ENCODE data around the gene IMPDH1.

IMPDH1 gene

DNA sequence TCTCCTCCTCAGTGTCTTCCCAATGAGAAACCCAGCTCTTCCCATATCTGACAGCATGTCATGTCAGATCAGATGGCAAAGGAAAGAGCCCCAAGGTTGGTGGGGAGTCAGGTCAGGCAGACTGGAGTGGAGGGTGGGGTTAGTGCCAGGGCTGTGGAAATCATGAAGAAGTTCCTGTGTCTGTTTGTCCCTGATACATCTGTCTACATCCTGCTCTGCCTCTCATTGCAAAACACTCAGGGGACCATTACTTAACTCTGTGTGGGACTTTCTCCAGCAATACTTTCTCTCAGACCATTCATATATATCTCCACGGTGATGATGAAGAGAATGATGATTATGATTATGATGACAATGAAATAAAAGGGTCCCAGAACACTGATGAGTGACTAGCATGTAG, 51.5 kb downstream of the IMPDH1 start:
- DNase-seq: no peak

DNA sequence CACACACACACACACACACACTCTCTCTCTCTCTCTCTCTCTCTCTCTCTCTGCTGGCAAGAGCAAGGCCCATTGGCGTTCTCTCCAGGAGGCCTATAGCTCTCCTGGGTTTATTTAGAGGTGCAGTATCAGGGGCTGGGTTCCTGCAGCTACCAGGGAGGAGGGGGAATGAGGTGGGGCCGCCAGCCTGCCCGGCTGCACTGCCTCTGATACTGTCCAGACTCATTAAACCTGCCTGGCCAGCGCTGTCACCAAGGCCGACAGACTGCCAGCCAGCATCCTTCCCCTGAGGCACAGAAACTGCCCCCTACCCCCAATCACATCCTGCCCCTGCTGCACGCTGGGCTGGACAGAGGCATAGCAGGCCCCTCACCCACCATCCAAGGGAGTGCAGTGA, 52.6 kb downstream of the IMPDH1 start:
- no peak for DNase-seq

DNA sequence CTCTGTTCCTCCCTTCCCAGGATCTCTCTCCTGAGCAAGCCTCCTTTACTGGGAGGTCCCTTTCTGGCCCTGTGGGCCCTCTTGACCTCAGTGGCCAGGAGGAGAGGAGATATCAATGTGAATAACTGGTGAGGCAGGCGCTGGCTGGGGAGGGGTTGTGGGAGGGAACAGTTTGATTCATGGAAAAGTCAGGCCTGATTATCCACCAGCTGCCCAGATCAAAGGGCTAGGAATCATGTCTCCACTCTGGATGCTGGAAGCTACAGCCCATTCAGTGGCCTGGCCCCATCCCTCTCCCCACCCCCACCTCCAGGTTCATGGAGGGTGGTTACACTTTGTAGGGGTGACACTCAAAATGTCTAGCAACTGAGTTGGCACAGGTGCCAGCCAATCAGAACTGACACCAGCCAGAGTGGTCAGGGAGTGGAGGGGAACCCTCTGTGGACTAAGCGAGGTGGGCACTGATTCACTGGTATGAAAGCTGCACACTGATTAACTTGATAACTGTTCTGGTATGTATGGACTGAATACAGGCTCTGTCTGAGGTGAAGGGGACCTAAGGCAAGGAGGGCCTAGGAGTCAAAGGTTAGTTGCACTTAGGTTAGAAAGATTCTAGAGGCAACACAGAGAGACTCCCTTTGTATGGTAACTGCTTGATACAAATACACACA, 53.1 kb downstream of the IMPDH1 start:
- DNase-seq: no peak

DNA sequence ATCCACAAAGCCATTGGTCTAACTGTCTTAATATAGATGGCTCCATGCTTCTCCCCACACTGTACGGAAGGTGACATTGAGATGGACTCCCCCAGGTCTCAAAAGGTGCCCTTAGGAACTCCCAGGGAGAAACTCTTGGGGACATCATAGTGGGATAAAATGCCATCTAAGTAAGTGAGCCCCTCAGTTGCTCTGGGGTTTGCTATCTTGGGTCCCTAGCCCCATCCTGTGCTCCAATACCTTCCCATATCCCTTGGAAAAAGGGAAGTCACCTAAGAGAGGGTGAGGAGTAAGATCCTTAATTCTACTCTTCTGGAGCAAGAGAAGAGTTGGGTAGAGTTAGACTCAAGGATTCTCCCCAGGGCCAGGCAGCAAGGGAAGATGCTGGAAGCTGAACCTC, 56.2 kb downstream of the IMPDH1 start:
- DNase-seq: no peak

DNA sequence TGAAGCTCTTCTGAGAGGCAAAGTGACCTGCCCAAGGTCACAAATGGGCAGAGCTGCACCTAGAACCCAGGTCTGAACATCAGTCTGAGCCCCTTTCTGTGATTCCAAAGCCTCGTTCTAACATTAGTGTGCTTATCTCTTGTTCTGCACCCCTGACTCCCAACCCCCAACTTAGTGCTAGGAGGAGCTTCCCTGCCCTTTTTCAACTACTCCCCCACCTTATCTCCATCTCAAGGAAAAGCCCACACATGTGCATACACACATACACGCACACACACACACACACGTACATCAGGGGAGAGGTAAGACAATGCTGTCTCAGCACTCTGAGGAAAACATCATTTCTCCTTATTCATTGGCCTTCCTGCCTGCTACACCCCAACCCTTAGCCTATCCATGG, 56.6 kb downstream of the IMPDH1 start:
- no peak for DNase-seq

DNA sequence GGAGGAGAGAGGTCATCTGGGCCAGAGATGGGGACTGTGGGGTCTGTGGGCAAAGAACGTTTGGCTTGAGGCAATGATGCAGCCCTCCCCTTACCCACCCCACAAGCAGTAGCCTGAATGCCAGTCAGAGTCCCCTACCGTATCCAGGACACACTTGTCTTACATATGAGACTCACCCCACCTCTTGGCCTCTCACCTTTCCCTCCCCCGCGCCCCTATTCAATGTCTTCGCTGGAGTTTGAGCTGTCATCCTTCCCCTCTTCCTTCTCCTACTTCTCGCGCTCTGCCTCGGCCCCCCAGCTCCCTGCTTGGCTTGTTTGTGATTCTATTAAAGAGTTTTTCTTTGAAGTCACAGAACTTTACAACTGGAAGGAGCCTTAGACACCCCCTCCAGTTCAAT, 57.1 kb downstream of the IMPDH1 start:
- no peak for DNase-seq

DNA sequence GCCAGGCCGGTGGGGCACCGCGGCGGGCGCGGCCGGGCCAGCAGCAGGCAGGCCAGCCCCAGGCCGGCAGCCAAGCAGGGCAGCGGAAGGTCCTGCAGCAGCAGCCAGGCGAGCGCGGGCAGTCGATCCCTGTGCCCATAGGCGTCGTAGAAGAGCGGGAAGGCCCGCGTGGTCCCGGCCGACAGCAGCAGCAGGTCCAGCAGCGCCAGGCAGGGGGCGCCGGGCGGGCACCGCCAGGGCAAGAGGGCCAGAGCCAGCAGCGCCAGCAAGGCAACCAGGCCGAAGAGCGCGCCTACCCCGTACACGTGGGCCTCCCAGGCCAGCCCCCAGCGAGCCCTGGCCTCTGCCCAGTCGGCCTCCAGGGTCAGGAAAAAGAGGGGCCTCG, 57.6 kb downstream of the IMPDH1 start:
- no peak for DNase-seq

DNA sequence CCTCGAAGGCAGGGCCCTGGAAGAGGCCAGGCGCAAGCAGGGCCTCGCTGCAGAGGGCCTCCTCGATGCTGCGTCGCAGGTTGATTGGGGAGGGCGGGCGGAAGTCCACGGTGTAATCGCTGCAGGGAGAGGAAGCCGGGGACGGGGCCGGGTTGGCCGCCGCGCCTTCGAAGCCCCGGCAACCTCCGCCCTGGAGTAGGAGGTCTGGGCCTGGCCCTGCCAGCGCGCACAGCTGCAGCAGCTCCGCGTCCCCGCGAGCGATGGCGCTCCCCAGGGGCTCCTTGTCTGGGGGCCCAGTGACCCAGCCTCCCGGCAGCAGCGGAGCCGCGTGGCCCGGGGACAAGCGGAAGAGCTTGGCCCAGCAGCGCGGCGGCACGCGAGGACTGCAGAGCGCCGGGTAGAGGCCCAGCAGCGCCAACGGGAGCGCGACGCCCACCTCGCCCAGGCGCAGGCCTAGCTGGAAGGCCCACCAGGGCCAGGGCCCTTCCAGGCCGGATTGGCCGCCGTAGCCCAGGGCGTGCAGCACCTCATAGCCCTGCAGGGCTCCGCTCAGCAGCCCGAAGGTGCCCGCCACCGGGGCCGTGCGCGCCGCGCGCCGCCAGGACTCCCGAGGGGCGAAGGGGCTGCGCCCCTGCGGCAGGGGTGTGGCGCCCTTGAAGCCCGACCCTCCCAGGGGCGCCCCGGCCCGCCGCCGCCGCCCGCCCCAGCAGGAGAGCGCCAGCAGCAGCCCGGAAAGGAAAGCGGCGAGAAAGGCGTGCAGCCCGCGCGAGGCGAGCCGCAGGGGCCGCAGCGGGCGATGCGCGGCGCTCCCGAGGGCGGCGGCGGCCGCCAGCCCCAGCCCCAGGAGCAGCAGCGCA, 58.3 kb downstream of the IMPDH1 start:
- no peak for DNase-seq

DNA sequence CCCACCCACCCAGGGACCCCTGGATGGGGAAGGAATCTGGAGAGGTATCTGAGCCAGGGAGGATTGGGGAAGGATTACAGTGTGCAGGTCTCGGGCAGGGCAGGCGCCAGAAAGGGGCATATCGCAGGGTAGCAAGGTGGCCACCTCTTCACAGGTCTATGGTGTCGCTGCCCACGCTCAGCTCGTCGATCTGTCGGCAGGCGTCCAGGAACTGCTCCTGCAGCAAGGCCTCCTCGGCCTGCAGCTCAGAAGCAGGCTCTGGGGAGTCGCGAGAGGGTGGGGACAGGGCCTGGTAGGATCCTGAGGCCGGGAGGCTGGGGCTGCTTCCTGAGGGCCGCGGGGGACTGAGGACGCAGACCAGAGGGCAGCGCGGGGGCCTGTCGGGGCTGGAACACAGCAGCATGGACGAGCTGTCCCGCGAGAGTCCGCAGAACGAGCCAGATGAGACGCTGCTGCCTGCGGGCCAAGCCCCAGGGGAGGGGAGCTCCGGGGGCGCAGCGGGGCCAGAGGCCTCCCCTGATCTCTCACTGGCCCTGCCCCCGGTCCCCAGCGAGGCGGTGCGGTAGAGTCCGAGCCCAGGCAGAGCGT, 59.0 kb downstream of the IMPDH1 start:
- DNase-seq: no peak

DNA sequence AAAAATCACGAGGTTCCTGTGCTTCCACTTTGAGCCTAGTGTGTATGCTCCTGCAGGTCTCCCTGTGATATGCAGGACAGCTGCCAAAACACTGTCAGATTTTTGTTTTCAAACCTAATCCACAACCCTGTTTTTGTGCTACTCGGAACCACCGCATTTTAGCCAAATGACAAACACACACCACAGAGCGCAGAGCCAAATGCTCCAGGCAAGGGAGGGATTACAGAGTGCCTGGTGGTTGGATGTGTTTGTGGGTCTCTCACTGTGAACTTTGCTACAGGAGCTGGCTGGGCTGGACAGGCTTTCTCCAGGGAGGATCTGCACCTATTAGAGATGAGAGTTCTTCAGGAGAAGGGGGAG, 60.3 kb downstream of the IMPDH1 start:
- no peak for DNase-seq

DNA sequence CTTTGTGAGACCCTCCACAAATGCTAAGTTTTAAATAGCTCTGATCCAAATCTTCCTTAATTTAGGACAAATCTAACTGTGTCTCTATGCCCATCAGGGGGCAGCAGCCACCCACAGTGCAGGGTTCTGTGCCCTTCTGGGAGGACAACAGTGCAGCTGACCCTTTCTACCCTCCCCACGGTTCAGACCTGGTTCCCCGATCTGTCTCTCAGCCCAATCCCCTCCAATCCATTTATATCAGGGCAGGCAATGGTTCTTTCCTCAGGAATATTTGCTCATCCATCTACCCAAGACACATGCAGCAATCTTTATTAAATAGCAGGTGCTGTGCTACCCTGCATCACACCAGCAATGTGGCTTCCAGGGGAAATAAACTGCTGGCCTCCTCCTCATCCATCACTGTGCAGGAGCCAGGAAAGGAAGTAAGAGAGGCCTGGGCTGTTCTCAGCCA, 62.1 kb downstream of the IMPDH1 start:
- DNase-seq: no peak

DNA sequence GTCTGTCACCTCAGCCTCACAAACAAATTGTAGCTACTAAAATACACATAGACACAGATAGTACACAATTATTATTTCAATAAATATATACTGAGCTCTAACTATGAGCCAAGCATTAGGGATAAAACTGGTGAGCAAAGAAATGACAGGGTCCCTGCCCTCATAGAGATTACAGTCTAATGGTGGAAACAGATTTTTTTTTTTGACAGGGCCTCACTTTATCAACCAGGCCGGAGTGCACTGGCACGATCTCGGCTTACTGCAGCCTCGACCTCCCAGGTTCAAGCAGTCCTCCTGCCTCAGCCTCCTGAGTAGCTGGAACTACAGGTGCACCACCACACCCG, 65.4 kb downstream of the IMPDH1 start:
- no peak for DNase-seq

DNA sequence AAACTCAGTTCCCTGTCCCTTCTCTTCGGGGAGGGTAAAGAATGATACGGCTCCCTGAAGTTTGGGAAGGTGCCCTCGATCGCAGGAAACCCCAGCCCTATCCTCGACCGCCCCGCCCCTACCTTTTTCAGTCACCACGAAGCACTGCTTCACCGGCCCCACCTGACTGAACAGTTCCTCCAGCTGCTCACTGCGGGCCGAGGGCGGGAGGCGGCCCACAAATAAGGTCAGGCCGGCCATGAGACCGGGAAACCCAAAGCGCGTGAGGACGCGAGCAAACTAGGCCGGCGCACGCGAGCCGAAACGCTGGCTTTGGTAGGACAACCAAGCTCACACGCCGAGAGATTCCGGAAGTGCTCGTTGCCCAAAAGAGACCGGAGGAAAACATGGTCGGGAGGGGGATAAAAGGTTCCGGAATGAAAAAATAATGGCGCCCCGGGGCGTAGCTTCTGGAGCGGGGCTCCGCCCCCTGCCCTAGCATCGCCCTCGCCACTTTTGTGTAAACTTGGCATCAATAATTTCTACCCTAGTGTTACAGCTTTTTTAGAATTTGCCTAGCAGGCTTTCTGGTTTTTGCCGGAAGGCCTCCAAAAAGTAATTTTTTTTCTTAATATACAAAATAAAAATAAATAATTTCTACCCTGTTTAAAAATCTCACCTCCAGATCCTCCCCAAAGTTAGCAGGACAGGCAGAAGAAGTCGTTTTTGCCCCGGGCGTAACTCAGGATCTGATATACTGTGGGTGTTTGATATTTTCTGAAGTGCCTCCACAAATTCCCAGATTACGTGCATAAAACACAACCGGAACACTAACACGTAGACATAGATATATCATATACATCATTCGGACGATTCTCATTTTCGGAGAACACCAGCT, 66.0 kb downstream of the IMPDH1 start, which contains the start of gene RBM28:
RBM28 (minus strand) TSS at position 355 of the 877 bp plus-strand sequence; CDS start at position 240, 115 bp downstream.
- peak; percentile 90 for DNase-seq

Data from NCI-H2227 treated with DMSO at 0.1 percent for 48 hours (cell line).